Globus pallidus (tissue), 1 donor: ENCODE results near the gene C1orf174.
"Not testable (repeated sequence)": the region's sequence is repeated elsewhere in the genome, so short reads cannot be mapped to it uniquely, and the experiment has no call there.

Source experiments
- DNase-seq: peaks from one replicate; pipeline ENCODE4 v3.0.0-alpha.2; 2015; ENCODE audit warnings: low spot score

Gene C1orf174

DNA sequence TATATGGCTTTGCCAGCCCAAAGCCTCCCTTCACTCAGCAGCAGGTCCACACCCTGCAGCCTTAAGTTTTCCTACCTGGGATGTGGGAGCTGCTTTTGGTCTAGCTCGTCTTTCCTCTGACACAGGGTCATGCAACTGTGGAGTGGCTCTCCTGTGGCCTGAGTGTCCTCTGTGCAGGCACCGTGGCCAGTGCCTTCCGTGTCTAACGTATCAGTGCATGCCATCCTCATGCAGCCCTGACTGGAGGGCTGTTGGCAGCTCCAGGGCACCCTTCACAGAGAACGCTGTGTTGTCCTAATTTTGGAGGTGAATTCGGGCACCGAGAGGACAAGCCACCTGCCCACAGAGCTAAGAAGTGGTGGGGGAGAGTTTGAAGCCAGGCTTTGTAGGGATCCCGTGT is 25.7 kb upstream of the C1orf174 start:
- no peak for DNase-seq

DNA sequence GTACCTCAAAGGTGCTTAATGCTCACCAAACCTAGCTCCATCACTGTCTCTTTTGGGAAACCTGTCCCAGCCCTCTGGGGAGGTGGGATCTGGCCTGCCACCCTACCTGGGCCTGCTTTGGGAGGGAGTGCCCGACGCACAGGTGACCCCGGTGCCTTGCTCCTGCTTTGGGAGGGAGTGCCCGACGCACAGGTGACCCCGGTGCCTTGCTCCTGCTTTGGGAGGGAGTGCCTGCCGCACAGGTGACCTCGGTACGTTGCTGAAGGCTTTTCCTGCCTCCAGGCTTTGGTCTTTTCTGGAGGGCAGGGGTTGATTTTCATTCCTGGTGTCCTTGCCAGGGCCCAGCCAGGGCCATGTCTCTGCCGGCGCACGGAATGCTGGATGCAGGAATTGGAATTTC is 25.2 kb upstream of the C1orf174 start:
- no peak for DNase-seq

DNA sequence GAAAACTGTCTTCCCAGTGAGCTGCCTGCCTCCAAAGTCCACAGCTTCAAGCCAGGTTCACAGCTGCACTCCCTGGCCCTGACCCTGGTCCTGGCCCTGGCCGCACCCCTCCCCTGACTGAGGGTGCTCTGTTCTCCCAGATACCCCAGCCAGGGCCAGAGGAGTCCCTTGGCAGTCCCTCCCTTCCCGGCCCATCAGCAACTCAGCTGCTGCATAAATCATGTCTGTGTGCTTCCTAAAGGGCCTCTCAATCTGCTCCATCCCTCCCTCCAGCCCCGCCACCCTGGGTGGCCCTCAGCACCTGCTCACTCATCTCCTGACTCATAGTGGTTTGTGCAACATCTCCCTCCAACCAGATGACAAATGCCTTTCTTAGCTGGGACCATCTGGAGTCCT is 24.8 kb upstream of the C1orf174 start:
- no peak for DNase-seq

DNA sequence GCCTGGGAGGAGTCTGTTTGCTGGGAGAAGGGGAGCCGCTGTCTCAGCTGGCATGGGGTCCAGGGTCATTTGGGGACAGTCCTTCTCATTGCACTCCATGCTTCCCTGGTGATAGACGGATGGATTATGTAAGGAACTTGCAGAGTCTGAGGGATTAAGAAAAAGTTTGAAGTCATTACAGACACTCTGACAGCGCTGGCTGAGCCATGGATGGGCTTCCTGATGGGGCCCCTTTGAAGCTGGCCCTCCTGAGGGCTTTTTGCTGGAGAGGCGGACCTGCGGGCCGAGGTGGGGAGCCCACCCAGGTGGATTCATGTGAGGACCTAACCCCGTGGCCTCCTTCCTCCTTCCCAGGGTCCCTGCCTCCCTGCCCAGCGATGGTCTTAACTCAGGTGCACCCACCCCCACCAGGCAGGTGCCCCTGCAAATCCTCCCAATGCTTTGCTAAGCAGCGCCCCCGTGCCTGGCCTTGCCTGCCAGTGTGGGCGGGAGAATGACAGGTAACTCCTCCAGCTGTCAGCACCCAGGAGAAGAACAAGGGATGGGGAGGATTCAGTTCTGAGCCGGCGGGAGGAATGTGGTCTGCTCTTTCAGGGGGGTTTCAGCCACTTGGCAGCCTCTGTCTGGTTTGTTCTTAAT is 24.2 kb upstream of the C1orf174 start:
- DNase-seq: no peak

DNA sequence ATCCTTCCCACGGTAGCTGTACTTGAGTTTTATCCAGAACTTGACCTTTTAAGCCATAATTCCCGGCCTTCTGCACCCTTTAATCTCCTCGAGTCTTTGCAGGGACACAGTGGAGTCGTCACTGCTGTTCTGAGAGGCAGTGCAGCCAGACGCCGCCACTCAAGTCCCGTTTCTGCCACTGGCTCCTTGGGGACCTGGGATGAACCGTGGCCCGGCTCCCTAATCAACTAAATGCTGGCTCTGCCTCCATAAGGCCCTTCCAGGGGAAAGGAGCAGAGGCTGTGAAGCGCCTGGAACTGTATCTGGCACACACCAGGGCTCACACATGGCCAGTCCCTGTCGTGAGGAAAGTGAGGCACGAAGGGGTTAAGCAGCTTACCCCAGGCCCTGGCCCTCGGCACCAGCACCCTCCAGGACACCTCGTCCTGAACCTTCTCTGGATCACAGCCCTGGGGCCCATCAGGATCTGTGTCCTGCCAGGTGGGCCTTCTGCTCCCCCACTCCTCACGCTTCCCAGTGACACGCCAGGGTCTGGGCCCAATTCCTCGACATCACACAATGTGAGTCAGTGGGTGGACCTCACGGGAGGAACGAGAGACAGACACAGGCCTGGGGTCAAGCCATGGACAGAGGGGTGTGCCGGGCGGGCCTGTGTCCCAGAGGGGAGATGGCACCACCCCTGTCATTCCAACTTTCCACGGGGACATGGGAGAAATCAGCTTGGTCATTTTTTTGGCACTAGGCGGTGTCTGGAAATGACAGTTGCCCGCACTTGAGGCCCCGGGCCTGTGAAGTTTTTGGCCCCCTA is 23.5 kb upstream of the C1orf174 start:
- DNase-seq: no peak

DNA sequence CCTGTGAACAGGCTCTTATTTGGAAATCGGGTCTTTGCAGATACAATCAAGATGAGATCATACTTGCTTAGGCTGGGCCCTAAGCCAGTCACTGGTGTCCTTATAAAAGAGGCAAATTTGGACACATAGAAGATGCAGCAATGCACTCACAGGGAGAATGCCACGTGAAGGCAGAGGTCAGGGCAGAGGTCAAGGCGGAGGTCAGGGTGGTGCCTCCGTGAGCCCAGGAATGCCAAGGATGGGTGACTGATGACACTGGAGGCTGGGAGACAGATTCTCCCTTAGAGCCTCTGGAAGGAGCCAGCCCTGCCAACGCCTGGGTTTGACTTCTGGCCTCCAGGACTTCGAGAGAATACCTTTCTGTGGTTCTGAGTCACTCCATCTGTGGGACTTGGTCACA is 22.8 kb upstream of the C1orf174 start:
- no peak for DNase-seq

DNA sequence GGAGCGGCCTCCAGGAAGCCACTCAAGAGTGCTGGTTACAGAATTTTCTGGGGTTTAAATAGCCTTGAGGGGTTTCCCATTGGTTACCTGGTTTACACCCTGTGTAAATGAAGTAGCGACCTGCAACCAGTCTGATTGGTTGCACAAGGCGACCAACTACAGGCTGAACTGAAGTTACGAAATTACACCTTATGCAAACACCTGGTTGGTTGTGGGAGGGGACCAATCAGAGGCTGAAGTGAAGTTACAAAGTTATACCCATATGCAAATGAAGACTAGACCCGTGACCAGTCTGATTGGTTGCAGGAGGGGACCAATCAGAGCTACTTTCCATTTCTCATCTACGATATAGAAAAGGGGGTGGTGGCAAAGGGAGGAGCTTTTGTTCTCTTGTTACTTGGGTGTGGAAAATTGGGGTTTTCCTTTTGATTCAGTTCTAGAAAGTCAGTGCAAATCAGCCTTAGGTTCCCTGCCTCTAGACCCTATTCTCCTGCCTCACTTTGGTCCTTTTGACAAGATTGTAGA is 22.2 kb upstream of the C1orf174 start:
- no peak for DNase-seq

DNA sequence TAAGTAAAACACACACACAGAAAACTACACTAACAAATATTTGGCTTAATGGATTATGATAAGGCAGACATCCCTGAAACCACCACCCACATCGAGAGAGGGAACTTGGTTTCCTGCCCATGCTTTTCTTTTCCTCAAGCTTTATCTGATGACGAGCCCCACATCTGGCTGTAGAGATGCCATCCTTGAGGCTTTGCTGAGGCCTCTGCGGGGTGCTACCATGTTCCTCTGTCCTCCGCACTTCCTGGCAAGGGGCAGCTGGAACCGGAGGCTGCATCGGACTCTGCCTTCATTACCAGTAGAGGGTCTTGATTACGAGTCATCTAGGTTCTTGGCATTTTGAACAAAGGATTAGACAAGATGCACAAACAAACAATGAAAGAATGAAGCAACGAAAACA is 21.7 kb upstream of the C1orf174 start:
- DNase-seq: no peak

DNA sequence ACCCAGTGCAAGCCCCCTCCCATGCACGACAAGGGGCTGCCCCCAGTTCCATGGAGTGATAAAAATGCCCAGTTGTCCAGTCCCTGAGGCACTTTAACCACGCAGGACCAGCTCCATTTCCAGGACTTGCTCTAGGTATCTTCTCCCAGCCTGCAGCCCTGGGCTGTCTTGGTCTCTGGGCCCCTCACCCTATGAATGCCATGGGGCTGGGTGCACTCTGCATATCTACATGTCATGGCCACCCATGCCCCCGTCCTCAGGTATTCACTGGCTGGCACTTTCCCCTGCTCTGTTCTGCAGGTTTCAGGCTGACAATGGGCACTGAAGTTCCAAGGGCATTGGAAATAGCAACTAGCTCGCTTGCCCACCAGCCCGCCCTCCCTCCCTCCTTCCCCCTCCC is 19.6 kb upstream of the C1orf174 start:
- no peak for DNase-seq

DNA sequence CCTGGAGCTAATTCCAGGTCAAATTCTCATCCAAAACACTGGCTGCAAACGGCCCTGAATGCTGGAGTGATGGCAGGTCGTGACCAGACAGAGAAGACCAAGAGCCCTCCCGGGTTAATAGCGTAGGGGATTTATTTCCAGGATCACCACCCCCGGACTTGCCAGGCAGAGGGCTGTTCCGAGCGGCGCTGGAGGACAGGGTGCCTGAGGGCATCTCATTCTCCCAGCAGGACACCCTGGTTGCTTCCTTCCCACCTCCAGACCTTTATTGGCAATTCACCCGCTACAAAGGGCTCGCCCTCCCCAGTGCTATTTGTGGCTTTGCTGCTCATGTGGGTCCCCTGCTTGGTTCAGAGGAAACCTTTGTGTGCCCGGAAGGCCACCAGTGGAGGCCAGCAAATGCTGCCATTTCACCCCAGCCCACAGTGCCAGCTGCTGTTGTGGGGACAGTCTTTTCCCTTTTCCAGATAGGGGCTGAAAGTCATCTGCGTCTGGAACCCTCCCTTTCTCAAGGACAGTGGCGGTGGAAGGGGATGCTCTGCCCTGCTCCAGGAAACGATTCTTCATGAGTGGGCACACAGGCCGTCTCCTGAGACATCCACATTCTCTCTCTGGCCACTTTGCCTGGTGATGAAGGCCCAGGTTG is 19.0 kb upstream of the C1orf174 start:
- DNase-seq: no peak

DNA sequence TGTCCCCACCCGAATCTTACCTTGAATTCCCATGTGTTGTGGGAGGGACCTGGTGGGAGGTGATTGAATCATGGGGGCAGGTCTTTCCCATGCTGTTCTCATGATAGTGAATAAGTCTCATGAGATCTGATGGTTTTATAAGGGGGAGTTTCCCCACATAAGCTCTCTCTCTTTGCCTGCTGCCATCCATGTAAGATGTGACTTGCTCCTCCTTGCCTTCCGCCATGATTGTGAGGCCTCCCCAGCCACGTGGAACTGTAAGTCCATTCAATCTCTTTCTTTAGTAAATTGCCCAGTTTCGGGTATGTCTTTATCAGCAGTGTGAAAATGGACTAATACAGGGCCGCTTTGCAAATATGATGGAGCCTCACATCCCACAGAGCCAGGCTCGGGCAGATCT is 18.3 kb upstream of the C1orf174 start:
- DNase-seq: not testable (repeated sequence)

DNA sequence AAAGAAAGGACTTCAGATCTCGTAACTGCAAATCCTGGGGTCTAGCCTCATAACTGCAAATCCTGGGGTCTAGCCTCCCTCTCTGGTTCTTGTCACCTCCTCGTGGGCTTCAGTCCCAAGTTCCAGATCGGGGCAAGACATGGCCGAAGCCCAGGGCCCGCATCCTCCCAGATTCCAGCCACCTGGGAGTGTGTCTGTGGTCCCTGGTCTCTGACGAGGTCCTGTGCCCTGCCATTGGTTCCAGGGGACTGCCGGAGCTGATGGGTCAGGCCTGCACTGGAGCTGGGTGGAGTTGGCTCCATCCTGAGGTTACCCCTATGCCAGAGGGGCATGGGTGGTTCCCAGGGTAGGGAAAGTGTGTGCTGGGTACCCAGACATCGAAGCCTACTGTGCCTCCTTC is 17.7 kb upstream of the C1orf174 start:
- DNase-seq: no peak

DNA sequence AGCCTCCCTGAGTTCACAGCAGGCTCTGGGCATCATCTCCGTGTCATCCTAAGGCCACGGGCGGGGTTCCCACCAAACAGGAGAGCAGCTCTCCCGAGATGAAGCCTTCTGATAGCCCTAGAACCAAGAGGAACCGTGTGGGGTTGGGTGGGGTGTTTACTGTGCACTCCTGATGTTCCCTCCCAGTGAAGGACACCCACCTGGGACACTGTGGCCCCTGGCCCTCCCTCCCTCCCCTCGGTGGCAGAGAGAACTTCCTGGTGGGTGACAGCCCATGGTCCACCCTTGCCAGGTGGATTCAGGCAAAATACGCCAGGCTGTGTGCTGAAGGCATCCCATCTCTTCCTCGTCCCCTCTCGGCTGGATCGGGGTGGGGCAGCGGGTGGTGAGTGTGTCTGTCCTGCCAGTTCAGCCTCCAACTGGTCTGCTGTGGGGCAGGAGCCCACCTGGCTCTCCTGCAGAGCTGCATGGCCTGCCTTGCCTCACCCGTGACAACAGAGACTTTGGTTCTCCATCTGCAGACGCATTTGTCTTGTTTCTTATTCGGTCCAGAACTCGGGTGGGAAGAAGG is 15.6 kb upstream of the C1orf174 start:
- no peak for DNase-seq

DNA sequence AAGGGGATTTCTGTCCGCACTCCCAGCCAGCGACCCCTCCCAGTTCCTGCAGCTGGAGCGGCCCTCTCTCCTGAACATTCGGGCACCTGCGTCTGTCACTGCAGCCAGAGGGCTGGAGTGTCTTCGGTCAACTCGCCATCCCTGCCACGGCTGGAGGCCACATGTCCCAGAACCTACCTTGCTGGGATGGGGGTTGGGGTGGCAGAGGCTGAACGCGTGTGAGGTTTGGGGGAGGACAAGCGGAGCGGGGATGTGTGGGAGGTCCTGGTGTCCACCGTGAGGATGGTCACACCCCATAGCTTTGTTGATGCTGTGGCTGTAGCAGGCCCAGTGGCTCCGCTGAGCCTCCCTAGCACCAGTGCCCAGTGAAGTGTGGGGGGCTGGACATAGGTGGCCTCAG is 14.8 kb upstream of the C1orf174 start:
- DNase-seq: no peak

DNA sequence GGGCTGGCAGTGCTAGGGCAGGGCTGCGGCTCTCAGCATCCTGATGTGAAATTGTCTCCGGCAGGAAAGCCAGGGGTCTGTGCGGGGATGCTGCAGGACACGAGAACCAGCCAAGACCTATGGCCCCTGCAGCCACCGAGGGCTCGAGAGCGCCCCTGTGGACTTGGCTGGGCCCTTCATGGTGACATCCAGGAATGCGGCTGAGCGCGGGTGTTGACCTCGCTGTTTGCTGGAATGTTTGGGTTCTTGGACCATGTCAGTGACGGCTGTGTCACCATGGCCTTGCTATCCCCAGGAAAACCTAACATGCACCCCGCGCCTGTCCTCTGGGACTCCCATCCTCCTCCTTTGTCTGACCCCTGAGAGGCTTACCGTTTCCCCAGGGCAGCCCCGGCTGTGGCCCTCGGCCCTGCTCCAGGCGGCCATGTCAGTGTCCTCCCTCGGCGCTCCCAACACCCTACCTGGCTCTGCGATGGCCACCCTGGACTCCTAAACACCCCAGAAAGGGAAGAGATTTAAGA is 14.3 kb upstream of the C1orf174 start:
- no peak for DNase-seq

DNA sequence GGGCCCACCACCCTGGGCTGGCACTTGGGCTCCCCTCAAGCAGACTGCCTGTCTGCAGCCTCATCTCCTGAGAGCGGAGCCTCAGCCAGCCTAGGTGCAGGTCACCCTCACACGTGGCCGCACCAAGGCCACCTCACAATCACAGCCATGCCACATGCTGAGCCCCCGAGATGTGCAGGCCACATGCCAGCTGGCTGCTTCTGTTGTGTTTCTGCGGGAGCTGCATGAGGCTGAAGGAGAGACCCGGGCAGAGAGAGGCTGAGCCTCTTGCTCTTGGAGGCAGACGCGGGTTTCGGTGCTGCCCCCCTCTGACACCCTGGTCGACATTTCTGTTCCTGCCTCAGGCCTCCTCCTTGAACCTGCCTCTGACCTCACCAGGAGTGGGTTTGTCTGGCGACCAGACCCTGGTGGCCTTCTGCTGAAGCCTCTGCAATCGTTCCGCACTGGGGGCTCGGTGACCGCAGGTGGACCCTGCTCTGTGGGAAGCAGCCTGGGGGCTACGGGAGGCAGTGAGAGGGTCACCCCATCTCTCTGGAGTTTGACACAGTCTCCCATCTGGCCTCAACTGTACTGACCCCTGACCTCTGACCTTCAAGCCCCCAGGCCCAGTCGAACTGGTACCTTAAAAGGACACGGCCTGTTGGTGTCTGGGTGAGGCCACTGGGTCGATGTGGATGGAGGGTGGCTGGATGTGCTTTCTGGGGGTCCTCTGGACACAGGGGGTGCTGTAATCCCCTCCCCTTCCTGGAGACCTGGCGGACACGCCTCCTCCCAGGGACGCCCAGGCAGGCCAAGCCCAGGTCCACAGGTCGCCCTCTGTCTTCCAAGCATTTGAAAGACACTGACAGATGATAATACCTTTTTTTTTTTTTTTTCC is 13.0 kb upstream of the C1orf174 start:
- DNase-seq: no peak

DNA sequence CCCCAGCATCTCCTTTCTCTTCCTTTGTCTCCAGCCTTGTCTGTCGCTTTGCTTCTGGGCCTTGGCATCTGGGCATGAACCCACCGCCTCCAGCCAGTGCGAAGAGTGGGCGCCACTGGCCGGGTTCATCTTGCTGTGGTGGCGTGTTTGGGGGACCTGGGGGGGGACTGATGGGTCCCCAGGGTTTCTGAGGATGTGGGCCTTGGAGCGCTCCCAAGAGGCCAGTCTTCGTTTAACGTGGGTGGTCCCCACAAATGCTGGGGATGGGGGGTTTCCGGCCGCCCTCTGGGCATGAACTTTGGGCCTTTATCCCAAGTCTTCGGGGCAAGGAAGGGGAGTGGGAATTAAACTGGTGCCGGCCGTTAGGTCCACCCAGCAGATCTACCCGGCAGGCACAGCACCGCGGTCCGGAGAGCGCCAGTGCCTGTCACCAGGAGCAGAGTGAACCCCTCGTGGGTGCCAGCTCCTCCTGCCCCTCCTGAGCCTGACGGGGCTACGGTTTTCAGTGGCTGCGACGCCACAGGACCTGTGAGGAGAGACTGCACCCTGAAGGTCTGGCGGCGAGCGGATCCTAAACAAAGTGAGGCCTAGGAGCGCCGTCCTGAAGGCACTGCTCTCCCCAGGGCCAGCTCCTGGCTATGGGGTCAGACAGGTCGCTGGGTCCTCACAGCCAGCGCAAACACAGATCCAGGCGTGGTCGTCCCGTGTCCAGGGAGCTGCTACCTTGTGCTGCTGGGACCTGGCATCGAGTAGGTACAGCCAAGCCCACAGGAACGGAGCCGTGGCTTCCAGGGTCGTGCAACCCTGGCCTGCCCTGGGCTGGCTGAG is 12.1 kb upstream of the C1orf174 start:
- no peak for DNase-seq

DNA sequence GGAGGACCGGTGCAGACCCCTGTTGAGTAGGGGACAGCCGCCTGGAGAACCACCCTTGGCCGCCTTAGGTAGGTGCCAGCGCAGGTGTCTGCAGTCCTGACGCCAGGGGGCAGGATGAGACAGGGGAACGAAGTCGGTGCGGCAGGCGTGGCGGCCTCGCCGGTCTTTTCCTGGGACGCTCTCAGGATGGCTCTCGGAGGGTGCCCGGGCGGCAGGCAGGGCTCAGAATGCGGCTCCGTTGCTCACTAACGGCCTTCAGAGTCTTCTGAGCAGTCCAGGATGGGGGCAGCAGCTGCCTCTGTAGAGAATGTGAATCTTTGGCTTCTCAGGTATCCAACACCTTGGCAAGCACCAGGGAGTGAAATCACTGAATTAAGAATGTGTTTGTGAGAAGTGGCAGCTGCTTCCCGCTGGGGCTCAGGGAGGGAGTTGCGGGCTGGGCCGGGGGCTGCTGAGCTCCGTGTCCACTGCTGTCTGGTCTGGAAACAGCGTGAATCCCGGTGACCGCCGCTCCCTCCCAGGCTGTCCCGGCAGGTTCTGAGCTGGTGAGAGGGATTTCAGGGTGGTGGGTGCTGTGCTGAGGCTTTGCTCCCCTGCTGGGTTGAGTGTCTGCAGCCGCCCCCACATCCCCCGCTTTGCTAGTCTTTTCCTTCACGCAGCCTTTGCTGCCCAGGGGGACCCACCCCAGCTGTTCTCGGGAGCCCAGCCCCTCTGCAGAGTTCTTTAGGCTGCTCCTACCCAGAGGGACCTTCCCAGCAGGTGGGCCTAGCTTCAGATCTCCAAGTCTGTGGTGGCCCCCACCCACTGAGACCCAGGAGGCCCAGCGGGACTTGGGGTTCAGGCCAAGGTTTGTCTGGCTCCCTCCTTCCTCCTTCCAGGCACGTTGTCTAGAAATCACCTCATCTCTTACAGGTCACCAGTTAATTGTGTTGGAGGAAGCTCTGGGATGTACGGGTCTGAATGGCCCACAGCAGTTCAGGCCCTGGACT is 11.1 kb upstream of the C1orf174 start:
- no peak for DNase-seq

DNA sequence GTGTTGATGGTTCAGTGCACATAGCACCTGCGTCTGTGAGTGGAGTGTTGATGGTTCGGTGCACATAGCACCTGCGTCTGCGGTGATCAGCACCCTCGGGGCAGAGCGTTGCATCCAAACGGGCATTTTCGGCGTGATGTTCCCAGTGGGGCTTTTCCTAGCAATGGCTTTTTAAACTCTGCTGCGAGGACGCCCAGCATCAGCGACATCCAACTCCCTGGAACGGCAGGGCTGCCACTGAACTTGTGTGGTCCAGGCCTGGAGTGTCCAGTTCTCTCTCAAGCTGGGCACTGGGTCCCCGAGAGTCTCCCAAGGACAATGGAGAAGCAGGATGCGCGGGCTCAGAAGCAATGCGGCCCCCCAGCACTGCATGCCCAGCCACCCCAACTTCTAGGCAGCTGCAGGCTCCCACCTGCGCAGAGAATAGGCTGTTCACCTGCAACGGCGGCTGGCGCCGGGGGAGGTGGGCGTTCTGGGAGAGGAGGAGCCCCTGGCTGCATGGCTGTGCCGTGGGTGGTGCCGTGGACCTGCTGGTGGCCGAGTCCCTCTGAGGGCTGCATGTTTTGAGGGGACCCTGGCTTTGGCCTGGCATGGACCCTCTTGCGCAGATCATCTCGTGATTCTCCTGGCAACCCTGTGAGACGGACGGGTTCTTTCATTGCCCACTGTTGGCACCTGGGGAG is 10.1 kb upstream of the C1orf174 start:
- DNase-seq: no peak
